ENCODE results near the gene BCL2L11.
A peak's percentile ranks its signal among the peaks of the same experiment; 100 is the strongest.
"Not testable (repeated sequence)": the region's sequence is repeated elsewhere in the genome, so short reads cannot be mapped to it uniquely, and the experiment has no call there.

BCL2L11 gene, protein sequence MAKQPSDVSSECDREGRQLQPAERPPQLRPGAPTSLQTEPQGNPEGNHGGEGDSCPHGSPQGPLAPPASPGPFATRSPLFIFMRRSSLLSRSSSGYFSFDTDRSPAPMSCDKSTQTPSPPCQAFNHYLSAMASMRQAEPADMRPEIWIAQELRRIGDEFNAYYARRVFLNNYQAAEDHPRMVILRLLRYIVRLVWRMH

DNA sequence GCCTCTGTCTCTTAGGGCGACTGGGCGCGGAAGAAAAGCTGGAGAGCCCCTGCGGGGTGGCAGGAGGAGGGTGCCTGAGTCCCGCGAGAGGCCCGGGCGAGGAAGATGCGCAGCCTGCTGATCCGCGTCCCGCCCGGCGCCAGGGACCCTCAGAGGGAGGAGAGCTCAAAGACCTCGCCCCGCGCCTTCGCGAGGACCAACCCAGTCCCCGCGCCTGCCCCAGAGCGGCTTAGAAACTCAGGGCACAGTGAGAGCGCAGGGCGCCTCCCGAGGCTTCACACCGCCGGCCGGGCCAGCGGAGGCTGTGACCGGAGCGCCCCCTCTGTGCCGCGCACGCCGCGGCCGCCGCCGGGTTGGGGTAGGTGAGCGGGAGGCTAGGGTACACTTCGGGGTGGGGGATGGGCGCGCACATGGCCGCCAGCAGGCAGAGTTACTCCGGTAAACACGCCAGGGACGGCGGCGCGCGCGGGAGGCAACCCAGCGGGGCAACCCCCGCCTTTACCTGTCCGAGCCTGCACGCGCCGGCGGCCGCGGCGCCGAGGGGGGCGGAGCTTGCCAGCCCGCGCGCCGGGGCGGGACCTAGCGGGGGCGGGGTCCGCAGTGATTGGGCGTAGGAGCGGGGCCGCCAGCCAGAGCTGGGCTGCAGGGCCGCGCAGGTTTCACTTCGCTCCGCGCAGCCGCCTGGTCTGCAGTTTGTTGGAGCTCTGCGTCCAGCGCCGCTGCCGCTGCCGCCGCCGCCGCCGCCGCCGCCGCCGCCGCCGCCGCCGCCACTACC lies at the start of gene BCL2L11:
Gene BCL2L11, plus strand, starts transcription at position 662 of the 775 bp plus-strand sequence. CDS start 2,832 bp downstream, outside the sequence.
- DNase-seq (ENCODE audit: low read depth), result peak; percentile 93

- peak; percentile 70 for DNase-seq (ENCODE audit: low read depth)
Measured at GRCh38 chr2:111071600-111072171, 49.0 kb upstream of the BCL2L11 start.

GRCh38 chr2:111072220-111072871 lies 48.4 kb upstream of the BCL2L11 start:
- DNase-seq (ENCODE audit: low read depth), result peak; percentile 78

- not testable (repeated sequence) for DNase-seq (ENCODE audit: low read depth)
Measured at GRCh38 chr2:111082659-111083058, 38.1 kb upstream of the BCL2L11 start.

DNA sequence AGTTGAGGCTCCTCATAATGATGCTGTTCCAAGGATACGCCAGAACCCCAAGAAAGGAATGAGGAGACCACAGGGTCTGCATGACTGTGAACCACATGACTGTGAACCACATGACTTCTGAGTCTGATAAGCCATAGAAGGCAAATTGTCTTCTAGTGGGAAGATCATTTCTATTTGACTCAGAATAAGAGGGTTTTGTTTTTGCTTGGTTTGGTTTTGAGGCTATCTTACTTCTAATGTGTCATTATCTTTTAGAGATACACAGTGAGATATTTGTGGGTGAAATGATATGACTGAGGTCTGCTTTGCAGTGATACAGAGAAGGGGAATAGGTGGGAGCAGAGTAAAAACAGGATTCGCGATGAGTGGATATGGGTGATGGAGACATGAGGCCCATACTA lies 28.9 kb upstream of the BCL2L11 start:
- no peak for DNase-seq (ENCODE audit: low read depth)

- DNase-seq (ENCODE audit: low read depth), result no peak
Measured at GRCh38 chr2:111094691-111095090, 26.0 kb upstream of the BCL2L11 start.

DNA sequence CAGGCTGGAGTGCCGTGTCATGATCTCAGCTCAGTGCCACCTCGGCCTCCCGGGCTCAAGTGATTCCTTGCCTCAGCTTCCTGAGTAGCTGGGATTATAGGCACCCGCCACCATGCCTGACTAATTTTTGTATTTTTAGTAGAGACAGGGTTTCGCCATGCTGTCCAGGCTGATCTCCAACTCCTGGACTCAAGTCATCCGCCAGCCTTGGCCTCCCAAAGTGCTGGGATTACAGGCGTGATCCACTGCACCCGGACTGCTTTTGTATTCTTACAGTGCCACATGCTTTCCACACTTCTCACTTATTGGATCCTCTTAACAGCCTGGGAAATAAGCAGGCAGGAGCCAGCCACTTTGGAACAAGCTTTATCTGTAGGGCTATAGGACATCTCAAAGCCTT lies 25.3 kb upstream of the BCL2L11 start:
- no peak for DNase-seq (ENCODE audit: low read depth)

DNA sequence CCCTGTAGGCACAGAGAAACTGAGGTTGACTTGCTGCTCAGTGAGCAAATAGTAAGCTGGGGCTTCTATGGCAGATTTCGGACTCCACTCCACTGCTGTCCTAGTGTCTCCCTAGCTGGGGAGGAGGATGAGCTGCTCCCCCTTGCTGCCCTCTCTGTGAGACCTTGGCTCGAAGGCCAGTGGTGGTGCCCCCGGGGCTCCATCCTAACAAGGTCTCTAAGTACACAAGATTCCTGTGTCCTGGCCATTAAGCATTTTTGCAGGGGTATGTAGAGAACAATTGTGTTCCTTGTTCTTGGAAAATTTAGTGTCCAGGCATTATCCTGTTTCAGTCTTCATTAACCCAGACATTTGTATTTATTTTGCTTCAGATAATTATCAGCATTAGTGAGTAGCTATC lies 21.3 kb upstream of the BCL2L11 start:
- no peak for DNase-seq (ENCODE audit: low read depth)

DNA sequence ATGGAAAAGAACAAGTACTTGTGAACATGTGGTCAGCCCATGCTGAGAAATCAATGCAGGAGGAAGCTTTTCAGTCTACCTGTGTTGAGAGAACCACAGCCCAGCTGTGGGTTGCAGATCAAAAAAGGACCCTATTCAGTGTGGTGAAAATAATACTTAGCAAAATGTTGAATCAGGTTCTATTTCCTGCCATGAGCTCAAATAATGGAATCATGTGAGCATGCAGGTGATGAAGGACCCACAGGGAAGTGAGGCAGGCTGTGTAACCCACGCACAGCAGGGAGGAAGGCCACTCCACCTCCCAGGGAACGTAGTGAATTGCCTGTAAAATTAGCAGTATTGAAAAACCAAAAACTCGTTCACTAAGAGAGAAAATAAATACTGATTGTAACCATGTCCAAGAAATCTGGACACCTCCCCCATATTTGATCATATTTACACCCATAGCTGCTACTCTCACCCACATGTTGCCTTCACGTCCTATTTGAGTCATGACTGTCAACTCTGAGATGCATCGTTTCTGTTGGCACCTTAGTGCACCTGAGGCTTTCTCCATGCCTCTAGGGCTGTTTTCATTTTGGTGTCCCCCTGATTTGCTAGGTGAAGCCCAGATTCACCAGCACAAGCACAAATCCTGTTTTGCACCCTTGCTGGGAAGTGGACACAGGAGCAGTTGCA lies 20.5 kb upstream of the BCL2L11 start:
- no peak for DNase-seq (ENCODE audit: low read depth)

- peak; percentile 38 for DNase-seq (ENCODE audit: low read depth)
Measured at GRCh38 chr2:111100765-111101162, 19.9 kb upstream of the BCL2L11 start.

DNA sequence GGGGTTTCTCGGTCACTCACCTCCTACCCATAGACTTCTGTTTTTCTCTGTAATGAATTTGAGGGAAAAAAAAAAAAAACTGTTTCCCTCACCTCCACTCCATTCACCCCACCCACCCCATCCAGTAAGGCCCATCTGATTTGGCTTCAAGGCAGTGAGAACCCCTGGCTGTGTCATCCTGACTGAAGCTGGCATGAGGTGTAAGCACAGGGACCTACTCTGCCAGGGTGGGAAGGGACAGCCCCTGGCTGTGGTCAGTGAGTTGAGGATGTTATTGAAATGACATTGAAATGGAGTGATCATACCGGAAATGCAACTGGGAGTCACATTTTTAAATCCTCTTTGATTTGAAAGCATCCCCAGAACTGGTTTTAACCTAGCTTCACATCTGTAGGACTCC lies 19.1 kb upstream of the BCL2L11 start:
- DNase-seq (ENCODE audit: low read depth), result no peak

DNA sequence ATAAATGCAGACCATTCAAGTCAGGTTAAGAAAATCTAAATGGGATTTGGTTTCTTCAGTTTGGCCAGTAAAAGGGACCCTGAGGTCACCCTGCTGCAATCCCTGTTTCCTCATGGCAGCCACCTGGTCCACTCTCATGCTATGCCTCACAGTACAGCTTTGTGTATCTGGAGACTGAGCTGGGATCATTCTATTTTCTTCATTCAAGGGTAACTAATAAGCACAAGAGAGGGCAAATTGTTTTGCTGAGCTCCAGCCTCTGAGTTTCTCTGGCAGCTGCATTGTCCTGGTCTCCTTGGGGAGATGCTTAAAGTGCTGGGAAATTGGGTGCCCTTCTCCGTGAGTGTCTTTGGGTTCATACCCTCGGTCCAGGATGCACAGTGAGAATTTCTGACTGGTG lies 18.5 kb upstream of the BCL2L11 start:
- no peak for DNase-seq (ENCODE audit: low read depth)

DNA sequence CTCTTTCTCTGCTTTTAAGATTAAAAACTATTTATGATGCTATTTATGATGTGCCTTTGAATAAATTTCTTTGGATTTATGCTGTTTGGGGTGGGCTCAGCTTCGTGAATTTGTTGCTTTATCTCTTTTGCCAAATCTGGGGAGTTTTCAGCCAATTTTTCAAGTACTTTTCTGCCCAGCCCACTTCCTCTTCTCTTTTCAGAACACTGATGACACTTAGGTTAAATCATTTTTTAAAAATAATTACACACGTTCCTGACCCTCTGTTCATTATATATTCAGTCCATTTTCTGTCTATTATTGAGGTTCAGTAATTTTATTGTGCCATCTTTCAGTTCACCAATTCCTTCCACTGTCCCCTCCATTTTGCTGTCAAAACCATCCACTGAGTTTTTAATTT lies 14.8 kb upstream of the BCL2L11 start:
- DNase-seq (ENCODE audit: low read depth), result no peak

DNA sequence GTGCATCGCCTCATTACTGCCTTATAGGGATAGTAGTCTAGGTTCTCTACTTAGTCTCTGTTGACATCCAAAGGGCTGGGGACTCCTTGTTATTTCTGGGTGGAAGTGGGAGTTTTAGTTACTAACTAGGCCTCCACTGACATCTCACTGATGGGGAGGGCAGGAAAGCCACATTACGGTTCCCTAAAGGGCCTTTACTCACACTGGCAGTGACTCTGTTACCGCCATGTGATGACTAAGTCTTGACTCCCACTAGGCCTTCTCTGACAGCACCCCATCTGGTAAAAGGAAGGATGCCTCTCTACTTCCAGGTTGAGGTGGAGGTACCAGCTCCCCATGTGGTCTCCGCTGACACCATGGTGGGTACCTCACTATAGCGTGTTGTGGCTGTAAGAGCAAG lies 14.0 kb upstream of the BCL2L11 start:
- DNase-seq (ENCODE audit: low read depth), result peak; percentile 41

DNA sequence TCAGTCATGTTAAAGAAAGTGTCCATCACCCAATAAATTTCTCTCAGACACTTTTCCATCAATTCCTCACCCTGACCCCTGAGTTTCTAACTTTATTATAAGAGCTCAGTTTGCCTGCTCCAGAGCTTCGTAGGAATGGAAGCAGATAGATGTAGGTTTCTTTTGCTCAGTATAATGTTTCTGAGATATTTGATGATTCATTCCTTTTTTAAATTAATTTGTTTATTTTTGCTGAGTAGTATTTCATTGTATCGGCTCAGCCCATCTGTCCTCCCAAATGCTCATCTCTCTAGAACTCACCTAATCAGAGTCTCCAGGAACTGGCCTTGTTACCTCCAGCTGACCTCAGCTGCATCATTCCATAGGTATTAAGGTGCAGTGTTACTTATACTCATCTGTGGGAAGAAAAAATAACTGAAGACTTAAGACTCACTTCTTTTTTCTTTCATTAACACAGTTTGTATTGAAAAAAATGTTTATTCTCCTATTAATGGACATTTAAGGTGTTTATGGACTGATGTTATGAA lies 11.9 kb upstream of the BCL2L11 start:
- DNase-seq (ENCODE audit: low read depth), result no peak

DNA sequence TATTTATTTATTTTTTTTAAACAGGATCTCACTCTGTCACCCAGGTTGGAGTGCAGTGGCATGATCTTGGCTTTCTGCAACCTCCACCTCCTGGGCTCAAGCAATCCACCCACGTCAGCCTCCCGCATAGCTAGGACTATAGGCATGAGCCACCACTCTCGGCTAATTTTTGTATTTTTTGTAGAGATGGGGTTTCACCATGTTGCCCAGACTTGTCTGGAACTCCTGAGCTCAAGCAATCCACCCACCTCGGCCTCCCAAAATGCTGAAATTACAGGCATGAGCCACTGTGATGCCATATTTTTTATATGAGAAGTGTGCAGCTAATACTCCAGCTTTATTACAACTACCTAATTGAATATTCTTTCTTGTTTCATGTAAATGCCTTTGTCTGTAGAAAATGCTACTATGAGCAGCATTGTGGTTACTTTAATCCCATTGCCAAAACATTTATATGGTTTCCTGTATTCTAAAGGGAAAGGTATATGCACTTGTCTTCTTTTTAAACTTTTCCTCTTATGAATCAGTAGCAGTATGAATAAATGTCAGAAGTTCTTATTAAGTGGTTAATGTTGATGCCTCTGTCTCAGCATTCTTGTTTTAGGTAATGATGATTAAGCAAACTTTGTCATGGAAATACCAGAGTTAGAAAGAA lies 9.5 kb upstream of the BCL2L11 start:
- no peak for DNase-seq (ENCODE audit: low read depth)

- DNase-seq (ENCODE audit: low read depth), result no peak
Measured at GRCh38 chr2:111113838-111114237, 6.9 kb upstream of the BCL2L11 start.

DNA sequence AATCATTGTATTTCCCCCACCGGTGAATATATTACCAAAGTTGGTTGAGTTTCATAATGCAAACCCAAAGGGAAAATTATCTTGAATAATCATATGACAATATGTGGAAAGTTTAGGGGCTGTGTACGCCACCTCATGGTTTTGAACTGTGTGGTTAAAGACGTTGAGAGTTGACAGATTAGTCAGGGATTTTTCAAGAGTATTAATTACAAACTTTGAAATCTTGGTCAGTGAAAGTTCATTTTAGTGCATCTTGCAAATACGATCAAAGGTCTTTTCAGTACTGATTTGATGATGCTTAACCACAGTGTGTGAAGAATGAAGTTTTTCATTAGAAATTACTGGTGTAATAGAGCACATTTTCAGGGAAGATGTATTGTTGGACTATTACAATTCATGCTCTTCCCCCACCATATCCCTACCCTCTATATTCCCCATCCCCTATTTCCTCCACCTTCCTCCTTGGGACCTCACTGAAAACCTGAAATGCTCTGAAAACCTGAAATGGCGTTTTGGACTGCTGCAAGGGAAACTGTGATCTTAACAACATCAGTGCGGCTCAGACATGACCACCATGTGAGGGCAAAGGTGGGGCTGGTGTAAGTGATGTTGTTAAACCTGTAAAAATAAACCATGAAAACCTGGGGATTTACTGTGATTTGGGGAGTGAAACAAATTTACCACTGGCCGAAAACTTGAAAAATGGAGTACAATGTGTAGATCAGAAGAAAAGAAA lies 4.5 kb upstream of the BCL2L11 start:
- no peak for DNase-seq (ENCODE audit: low read depth)

- peak; percentile 83 for DNase-seq (ENCODE audit: low read depth)
Measured at GRCh38 chr2:111116843-111117597, 3.7 kb upstream of the BCL2L11 start.

Data from ELR (cell line).